HG03460 (cell line): ENCODE results near the gene PLXNA4.

Source experiments
- ATAC-seq: cut with Tn5 transposase; IDR thresholded peaks from one replicate; pipeline ENCODE4 v1.9.1; 2021; ENCODE audit not compliant: unreplicated experiment

Gene PLXNA4

GRCh38 chr7:132131196-132131595, 445.1 kb downstream of the PLXNA4 start:
- no peak for ATAC-seq

- no peak for ATAC-seq
Measured at GRCh38 chr7:132130497-132130896, 445.8 kb downstream of the PLXNA4 start.

GRCh38 chr7:132125872-132126595, 450.2 kb downstream of the PLXNA4 start:
- no peak for ATAC-seq

GRCh38 chr7:132125096-132125495, 451.2 kb downstream of the PLXNA4 start:
- no peak for ATAC-seq

GRCh38 chr7:132124575-132124974, 451.7 kb downstream of the PLXNA4 start:
- no peak for ATAC-seq

GRCh38 chr7:132123773-132124172, 452.5 kb downstream of the PLXNA4 start:
- no peak for ATAC-seq

- ATAC-seq: no peak
Measured at GRCh38 chr7:132122901-132123300, 453.4 kb downstream of the PLXNA4 start.

GRCh38 chr7:132121987-132122386, 454.3 kb downstream of the PLXNA4 start:
- ATAC-seq: no peak

- no peak for ATAC-seq
Measured at GRCh38 chr7:132118641-132119040, 457.6 kb downstream of the PLXNA4 start.

GRCh38 chr7:132117636-132118035, 458.6 kb downstream of the PLXNA4 start:
- ATAC-seq: no peak

- ATAC-seq: no peak
Measured at GRCh38 chr7:132117181-132117580, 459.1 kb downstream of the PLXNA4 start.

GRCh38 chr7:132116369-132116768, 459.9 kb downstream of the PLXNA4 start:
- no peak for ATAC-seq

GRCh38 chr7:132115758-132116157, 460.5 kb downstream of the PLXNA4 start:
- ATAC-seq: no peak

- no peak for ATAC-seq
Measured at GRCh38 chr7:132115028-132115427, 461.2 kb downstream of the PLXNA4 start.

- no peak for ATAC-seq
Measured at GRCh38 chr7:132114411-132114810, 461.9 kb downstream of the PLXNA4 start.

GRCh38 chr7:132113536-132114371, 462.5 kb downstream of the PLXNA4 start:
- no peak for ATAC-seq

GRCh38 chr7:132112657-132113056, 463.6 kb downstream of the PLXNA4 start:
- no peak for ATAC-seq

- no peak for ATAC-seq
Measured at GRCh38 chr7:132112106-132112505, 464.2 kb downstream of the PLXNA4 start.

GRCh38 chr7:132110692-132111091, 465.6 kb downstream of the PLXNA4 start:
- ATAC-seq: no peak

GRCh38 chr7:132109769-132110168, 466.5 kb downstream of the PLXNA4 start:
- no peak for ATAC-seq

GRCh38 chr7:132108563-132108962, 467.7 kb downstream of the PLXNA4 start:
- no peak for ATAC-seq

- no peak for ATAC-seq
Measured at GRCh38 chr7:132106491-132106890, 469.8 kb downstream of the PLXNA4 start.
